Neural cell (in vitro differentiated cells): ENCODE data around the gene SEPTIN2.

Experiments
- CTCF ChIP-seq: fragments of 450-650 bp; IDR thresholded peaks from 2 replicates; pipeline ENCODE4 v1.5.1; 2014; ENCODE audit warnings: antibody characterized with exemption, mild to moderate bottlenecking, moderate library complexity; ENCODE audit not compliant: poor library complexity, severe bottlenecking
- EZH2 ChIP-seq: fragments of 200-600, 300-800 bp; shearing (Covaris generic), sonication (generic); IDR thresholded peaks from 2 replicates; pipeline ENCODE4 v1.6.1; 2014; ENCODE audit warnings: antibody characterized with exemption, low read length, borderline replicate concordance, mild to moderate bottlenecking; ENCODE audit not compliant: insufficient read depth, poor library complexity, severe bottlenecking
- MXI1 ChIP-seq: fragments of 450-650 bp; conservative IDR thresholded peaks from 2 replicates; pipeline ENCODE4 v1.6.1; 2014; ENCODE audit warnings: antibody characterized with exemption, mild to moderate bottlenecking; ENCODE audit not compliant: poor library complexity, severe bottlenecking
- POLR2AphosphoS5 ChIP-seq: IDR thresholded peaks from 2 replicates; pipeline ENCODE4 v1.6.1; 2012
- RAD21 ChIP-seq: fragments of 450-650 bp; conservative IDR thresholded peaks from 2 replicates; pipeline ENCODE4 v1.6.1; 2014; ENCODE audit warnings: antibody characterized with exemption, mild to moderate bottlenecking, moderate library complexity
- TAF1 ChIP-seq: IDR thresholded peaks from 2 replicates; pipeline ENCODE4 v1.6.1; 2012; ENCODE audit warnings: low read depth
- TF ChIP-seq, protein P1 (sequence below): IDR thresholded peaks from 2 replicates; pipeline ENCODE4 v1.6.1; 2012; ENCODE audit warnings: borderline replicate concordance

DNA sequence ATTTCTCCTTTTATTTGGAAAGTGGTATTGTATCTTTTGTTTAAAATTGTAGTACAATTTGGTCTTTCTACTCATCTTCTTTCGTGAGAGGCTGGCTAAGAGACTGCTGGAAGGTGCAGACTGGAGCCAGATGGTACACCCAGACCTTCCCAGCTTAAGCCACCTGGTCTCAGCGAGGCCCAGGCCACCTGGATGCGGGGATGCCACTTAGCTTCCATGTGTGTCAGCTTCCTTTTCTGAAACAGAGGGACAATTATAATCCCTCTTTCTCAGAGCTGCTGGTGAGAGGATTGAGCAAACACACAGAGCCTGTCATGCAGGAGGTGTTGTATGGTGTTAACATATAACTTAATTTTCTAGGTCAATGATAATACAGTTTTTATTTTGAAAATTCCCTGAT is 57.7 kb downstream of the SEPTIN2 start:
- TF ChIP-seq CTCF, result no peak
- TF ChIP-seq RAD21, result no peak
- no peak for TF ChIP-seq EZH2
- TF ChIP-seq TAF1, result no peak
- TF ChIP-seq POLR2AphosphoS5, result no peak
- TF ChIP-seq MXI1, result no peak
- TF ChIP-seq, protein P1, sequence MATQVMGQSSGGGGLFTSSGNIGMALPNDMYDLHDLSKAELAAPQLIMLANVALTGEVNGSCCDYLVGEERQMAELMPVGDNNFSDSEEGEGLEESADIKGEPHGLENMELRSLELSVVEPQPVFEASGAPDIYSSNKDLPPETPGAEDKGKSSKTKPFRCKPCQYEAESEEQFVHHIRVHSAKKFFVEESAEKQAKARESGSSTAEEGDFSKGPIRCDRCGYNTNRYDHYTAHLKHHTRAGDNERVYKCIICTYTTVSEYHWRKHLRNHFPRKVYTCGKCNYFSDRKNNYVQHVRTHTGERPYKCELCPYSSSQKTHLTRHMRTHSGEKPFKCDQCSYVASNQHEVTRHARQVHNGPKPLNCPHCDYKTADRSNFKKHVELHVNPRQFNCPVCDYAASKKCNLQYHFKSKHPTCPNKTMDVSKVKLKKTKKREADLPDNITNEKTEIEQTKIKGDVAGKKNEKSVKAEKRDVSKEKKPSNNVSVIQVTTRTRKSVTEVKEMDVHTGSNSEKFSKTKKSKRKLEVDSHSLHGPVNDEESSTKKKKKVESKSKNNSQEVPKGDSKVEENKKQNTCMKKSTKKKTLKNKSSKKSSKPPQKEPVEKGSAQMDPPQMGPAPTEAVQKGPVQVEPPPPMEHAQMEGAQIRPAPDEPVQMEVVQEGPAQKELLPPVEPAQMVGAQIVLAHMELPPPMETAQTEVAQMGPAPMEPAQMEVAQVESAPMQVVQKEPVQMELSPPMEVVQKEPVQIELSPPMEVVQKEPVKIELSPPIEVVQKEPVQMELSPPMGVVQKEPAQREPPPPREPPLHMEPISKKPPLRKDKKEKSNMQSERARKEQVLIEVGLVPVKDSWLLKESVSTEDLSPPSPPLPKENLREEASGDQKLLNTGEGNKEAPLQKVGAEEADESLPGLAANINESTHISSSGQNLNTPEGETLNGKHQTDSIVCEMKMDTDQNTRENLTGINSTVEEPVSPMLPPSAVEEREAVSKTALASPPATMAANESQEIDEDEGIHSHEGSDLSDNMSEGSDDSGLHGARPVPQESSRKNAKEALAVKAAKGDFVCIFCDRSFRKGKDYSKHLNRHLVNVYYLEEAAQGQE, result no peak
